ENCODE measurements around the gene ZMAT2. TPM values are rescaled to one million over a fixed set of nuclear protein-coding genes. Genes with fewer than 3 reads are reported as not detected.
"Not testable (repeated sequence)": the region's sequence is repeated elsewhere in the genome, so short reads cannot be mapped to it uniquely, and the experiment has no call there.

Gene ZMAT2
- total and polyA plus RNA-seq, 10 of the 15 experiments (the other 5 are each of a cell fraction or from before 2014, with no cell fraction given), result 28.1 to 102 (median 42.9) TPM

- H3K27ac ChIP-seq (ENCODE audit: control insufficient read depth, insufficient read depth), result no peak overlapping the region
- ChIA-PET CTCF (interaction anchor here (0.9 kb wide), 1 partner anchor 24 kb away, joined by 3 read pairs; no protein-coding TSS in a partner anchor), RAD21 (ENCODE audit: unreplicated experiment) (no interaction called here), POLR2A (interaction anchor here (0.6 to 1.4 kb wide), 2 partner anchors 21 to 54 kb away, joined by 3 read pairs; no protein-coding TSS in a partner anchor), SMC1A (ENCODE audit: uncharacterized antibody, unreplicated experiment) (no interaction called here)
- H3K27me3 ChIP-seq (replicated peaks in 1 of 2; ENCODE audit: control insufficient read depth in 2 of 2, insufficient read depth in 2 of 2, low read length in 1 of 2), result no peaks in the 10 kb centered on the region
- no peak for ATAC-seq
- BruUV-seq (replicated peaks), result no TSS peak
- H3K4me1 ChIP-seq (ENCODE audit: control insufficient read depth, insufficient read depth, low read length), result no peaks in the 10 kb centered on the region
- H3K4me3 ChIP-seq, result no peak overlapping the region
- no peak for DNase-seq (ENCODE audit: low read depth, low spot score)
- TF ChIP-seq POU2F2 (IDR thresholded peaks at IDR 0.05; ENCODE audit: borderline replicate concordance, low read depth, low read length) (no peak), SUPT20H (IDR thresholded peaks at IDR 0.05; ENCODE audit: borderline replicate concordance, control insufficient read depth, low read depth, low read length) (no peak), STAT3 (IDR thresholded peaks at IDR 0.05; ENCODE audit: low read depth, low read length) (no peak), CEBPZ (IDR thresholded peaks at IDR 0.05; ENCODE audit: low read depth, low read length) (no peak), IKZF1 (conservative IDR thresholded peaks at IDR 0.05) (no peak), NRF1 (conservative IDR thresholded peaks at IDR 0.05; ENCODE audit: low read depth, low read length) (no peak), MYB (IDR thresholded peaks at IDR 0.05; ENCODE audit: borderline replicate concordance, low read depth, low read length) (no peak)
- in situ Hi-C loops (cut with MboI), result no loop called here
- no peak overlapping the region for H3K9ac ChIP-seq (ENCODE audit: control insufficient read depth, insufficient read depth, low read length)
- no peak overlapping the region for H3K4me2 ChIP-seq (ENCODE audit: control insufficient read depth, insufficient read depth)
- WGBS (ENCODE audit: insufficient coverage, insufficient replicate concordance, low lambda C conversion rate, missing lambda C conversion rate), result 92% methylated on average over 17 of the region's 17 CpGs
- no peaks in the 10 kb centered on the region for H4K20me1 ChIP-seq (ENCODE audit: control insufficient read depth, insufficient read depth)
- intact Hi-C loops (cut with micrococcal nuclease; ENCODE audit: unreplicated experiment), result no loop called here
- no peak overlapping the region for H2AFZ ChIP-seq (ENCODE audit: control insufficient read depth, low read depth, low read length)
- peaks cover 16 to 32% of the 10 kb centered on the region in 2 experiments for H3K36me3 ChIP-seq (ENCODE audit: control insufficient read depth in 2 of 2, insufficient read depth in 2 of 2, low read length in 1 of 2)
- H3K9me3 ChIP-seq (replicated peaks; ENCODE audit: control insufficient read depth, insufficient read depth, low read length), result no peaks in the 10 kb centered on the region
- no peaks in the 10 kb centered on the region for H3K79me2 ChIP-seq (ENCODE audit: control insufficient read depth, insufficient read depth, low read length)
- FAIRE-seq, result no peak
These were observed 41.4 kb upstream of the ZMAT2 start for GRCh38 chr5:140658870-140659269.

- H3K9me3 ChIP-seq (replicated peaks; ENCODE audit: control insufficient read depth, insufficient read depth, low read length); H3K4me1 ChIP-seq (ENCODE audit: control insufficient read depth, insufficient read depth, low read length); CTCF ChIA-PET; H3K4me2 ChIP-seq (ENCODE audit: control insufficient read depth, insufficient read depth); RAD21 ChIA-PET (ENCODE audit: unreplicated experiment); BruUV-seq (replicated peaks); H2AFZ ChIP-seq (ENCODE audit: control insufficient read depth, low read depth, low read length); DNase-seq (ENCODE audit: low read depth, low spot score); H3K27ac ChIP-seq (ENCODE audit: control insufficient read depth, insufficient read depth); H3K9ac ChIP-seq (ENCODE audit: control insufficient read depth, insufficient read depth, low read length); H3K4me3 ChIP-seq; in situ Hi-C loops (cut with MboI); H3K27me3 ChIP-seq (replicated peaks in 1 of 2; ENCODE audit: control insufficient read depth in 2 of 2, insufficient read depth in 2 of 2, low read length in 1 of 2); intact Hi-C loops (cut with micrococcal nuclease; ENCODE audit: unreplicated experiment); SMC1A ChIA-PET (ENCODE audit: uncharacterized antibody, unreplicated experiment); FAIRE-seq; H3K79me2 ChIP-seq (ENCODE audit: control insufficient read depth, insufficient read depth, low read length); H4K20me1 ChIP-seq (ENCODE audit: control insufficient read depth, insufficient read depth); ATAC-seq: not testable (repeated sequence)
- peaks cover 16 to 27% of the 10 kb centered on the region in 2 experiments for H3K36me3 ChIP-seq (ENCODE audit: control insufficient read depth in 2 of 2, insufficient read depth in 2 of 2, low read length in 1 of 2)
- WGBS (ENCODE audit: insufficient coverage, insufficient replicate concordance, low lambda C conversion rate, missing lambda C conversion rate), result 97% methylated on average over 6 of the region's 6 CpGs
- POLR2A ChIA-PET, result interaction anchor here (0.6 to 0.7 kb wide), 2 partner anchors 13 to 877 kb away, joined by 8 to 11 read pairs; partner anchors contain the start of genes IK and NDUFA2
These were observed 39.9 kb upstream of the ZMAT2 start for GRCh38 chr5:140660371-140660770.
